Breast epithelium (tissue), 4 donors: Measurements from ENCODE around the gene SLC6A11. TPM values are rescaled to one million over a fixed set of nuclear protein-coding genes. Genes with fewer than 3 reads are reported as not detected.

Experiments used
- DNase-seq, 2 donors: peaks; one replicate each; pipeline ENCODE4 v3.0.0-alpha.2; 2019; ENCODE audit warnings: low spot score in 2 of 2
- H3K27ac ChIP-seq, 2 donors: fragments of 200-600 bp; sonication (generic) in 1 of 2; one replicate each; pipeline ENCODE4 v1.5.1; 2016 to 2019; ENCODE audit warnings: mild to moderate bottlenecking in 1 of 2
- H3K27me3 ChIP-seq, 2 donors: fragments of 200-600 bp; sonication (generic) in 1 of 2; one replicate each; pipeline versions ENCODE4 v1.5.1 to v1.6.0; 2017 to 2019; ENCODE audit warnings: control low read depth in 1 of 2, mild to moderate bottlenecking in 1 of 2
- H3K36me3 ChIP-seq: fragments of 200-600 bp; one replicate; pipeline ENCODE4 v1.5.1; 2019
- H3K4me1 ChIP-seq, 2 donors: fragments of 200-600 bp; sonication (generic); one replicate each; pipeline ENCODE4 v1.5.1; 2016 to 2019; ENCODE audit warnings: control low read depth in 1 of 2
- H3K4me3 ChIP-seq, 3 donors: fragments of 200-600 bp; sonication (generic); 1 replicate in 2 of 3; 2 replicates in 1 of 3; pipeline ENCODE4 v1.5.1; 2016 to 2019; ENCODE audit warnings: mild to moderate bottlenecking in 3 of 3, moderate library complexity in 2 of 3
- H3K9me3 ChIP-seq, 2 donors: fragments of 200-600 bp; sonication (generic) in 1 of 2; one replicate each; pipeline ENCODE4 v1.5.1; 2016 to 2019; ENCODE audit warnings: control low read depth in 1 of 2
- POLR2A ChIP-seq: fragments of 450-650 bp; IDR thresholded peaks from one replicate; pipeline ENCODE4 v1.6.1; 2016; ENCODE audit warnings: antibody characterized with exemption, mild to moderate bottlenecking, moderate library complexity
- POLR2AphosphoS5 ChIP-seq, 3 donors: sonication (generic); formaldehyde crosslinking; IDR thresholded peaks; one replicate each; pipeline ENCODE4 v1.6.1; 2017; ENCODE audit warnings: antibody characterized with exemption in 3 of 3
- intact Hi-C: fragments of 100-400 bp; cut with DNase I; formaldehyde crosslinking; loops from one replicate; pipeline ENCODE4 v1.15.1; 2023; ENCODE audit warnings: low total_unique reads
- total RNA-seq, 3 donors: library from RNA; depleted of rRNA; stranded (reverse); fragments of >200 nt; gene quantifications; one replicate each; pipeline ENCODE4 v1.1.0, GENCODE V29; 2016
- TF ChIP-seq, protein P1 (sequence below), 3 donors: fragments of 450-650 bp; IDR thresholded peaks; one replicate each; pipeline ENCODE4 v1.5.1; 2016 to 2017; ENCODE audit warnings: antibody characterized with exemption in 3 of 3, mild to moderate bottlenecking in 3 of 3, moderate library complexity in 3 of 3

SLC6A11 gene
- total RNA-seq, 3 donors from 2014 or later, result under 0.01 to 0.15 TPM; not detected in 1

DNA sequence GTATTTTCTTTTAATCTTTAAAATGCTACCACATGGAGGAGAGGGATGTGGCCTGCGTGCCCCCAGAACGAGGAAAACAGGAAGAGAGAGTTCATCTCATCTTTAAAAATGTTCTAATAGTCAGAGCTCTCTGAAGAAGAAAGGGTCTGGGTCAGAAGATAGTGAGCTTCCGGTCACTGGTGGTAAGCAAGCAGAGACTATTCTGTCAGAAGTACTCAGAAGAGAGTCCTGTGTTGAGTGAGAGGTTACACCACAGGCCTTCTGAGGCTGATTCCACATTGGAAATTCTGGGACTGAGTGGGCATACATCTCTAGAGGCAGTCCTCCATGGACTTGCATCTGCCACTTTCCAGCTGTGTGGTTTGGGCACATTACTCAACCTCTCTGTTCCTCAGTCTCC, 94.3 kb downstream of the SLC6A11 start:
- intact Hi-C loops, result no loop called here
- Histone ChIP-seq H3K4me1 (no peaks in the 10 kb centered on the region), H3K9me3 (peaks cover 13 to 42% of the 10 kb centered on the region in 2 donors), H3K4me3 (no peak overlapping the region), H3K27ac (no peak overlapping the region), H3K36me3 (no peaks in the 10 kb centered on the region), H3K27me3 (no peaks in the 10 kb centered on the region)
- DNase-seq, result no peak
- TF ChIP-seq POLR2A (no peak), POLR2AphosphoS5 (IDR thresholded peaks at IDR 0.05) (no peak)
- TF ChIP-seq, protein P1, sequence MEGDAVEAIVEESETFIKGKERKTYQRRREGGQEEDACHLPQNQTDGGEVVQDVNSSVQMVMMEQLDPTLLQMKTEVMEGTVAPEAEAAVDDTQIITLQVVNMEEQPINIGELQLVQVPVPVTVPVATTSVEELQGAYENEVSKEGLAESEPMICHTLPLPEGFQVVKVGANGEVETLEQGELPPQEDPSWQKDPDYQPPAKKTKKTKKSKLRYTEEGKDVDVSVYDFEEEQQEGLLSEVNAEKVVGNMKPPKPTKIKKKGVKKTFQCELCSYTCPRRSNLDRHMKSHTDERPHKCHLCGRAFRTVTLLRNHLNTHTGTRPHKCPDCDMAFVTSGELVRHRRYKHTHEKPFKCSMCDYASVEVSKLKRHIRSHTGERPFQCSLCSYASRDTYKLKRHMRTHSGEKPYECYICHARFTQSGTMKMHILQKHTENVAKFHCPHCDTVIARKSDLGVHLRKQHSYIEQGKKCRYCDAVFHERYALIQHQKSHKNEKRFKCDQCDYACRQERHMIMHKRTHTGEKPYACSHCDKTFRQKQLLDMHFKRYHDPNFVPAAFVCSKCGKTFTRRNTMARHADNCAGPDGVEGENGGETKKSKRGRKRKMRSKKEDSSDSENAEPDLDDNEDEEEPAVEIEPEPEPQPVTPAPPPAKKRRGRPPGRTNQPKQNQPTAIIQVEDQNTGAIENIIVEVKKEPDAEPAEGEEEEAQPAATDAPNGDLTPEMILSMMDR (IDR thresholded peaks at IDR 0.05), result no peak

DNA sequence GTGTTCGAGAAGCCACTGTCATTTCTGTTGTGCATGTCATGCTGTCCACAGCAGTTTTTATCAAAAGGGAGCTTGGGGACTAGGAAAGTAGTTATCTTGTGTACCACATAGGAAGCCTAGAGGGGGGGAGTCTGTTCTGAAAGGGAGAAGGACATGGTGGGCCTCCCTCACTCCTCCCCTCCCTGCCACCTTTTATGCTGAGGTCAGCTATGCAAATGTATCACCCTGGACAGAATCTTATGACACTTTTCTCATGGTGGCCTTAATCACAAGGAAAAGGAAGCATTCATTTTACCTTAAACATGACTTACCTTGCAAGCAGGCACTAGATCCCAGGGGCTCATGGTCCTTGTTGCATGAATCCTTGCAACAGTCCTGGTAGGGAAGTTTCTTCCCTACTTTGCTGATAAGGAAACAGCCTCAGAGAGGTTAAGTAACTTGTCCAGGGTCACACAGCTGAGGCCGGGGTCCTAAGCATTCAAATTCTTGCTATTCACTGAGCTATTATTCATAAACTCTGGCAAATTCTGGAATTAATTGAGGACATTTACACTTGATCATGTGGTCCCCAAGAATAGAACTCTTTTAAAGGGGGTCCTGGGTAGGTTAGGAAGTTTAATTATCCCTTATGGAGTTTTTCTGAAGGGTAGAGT, 95.4 kb downstream of the SLC6A11 start:
- H3K27ac ChIP-seq, result no peak overlapping the region
- no peak for DNase-seq
- no peaks in the 10 kb centered on the region for H3K36me3 ChIP-seq
- peaks cover 9 to 31% of the 10 kb centered on the region in 2 donors for H3K9me3 ChIP-seq
- no peaks in the 10 kb centered on the region for H3K4me1 ChIP-seq
- TF ChIP-seq, protein P1 (IDR thresholded peaks at IDR 0.05), result no peak
- TF ChIP-seq POLR2AphosphoS5 (IDR thresholded peaks at IDR 0.05), result no peak
- TF ChIP-seq POLR2A, result no peak
- no peak overlapping the region for H3K4me3 ChIP-seq
- intact Hi-C loops, result no loop called here
- no peaks in the 10 kb centered on the region for H3K27me3 ChIP-seq

DNA sequence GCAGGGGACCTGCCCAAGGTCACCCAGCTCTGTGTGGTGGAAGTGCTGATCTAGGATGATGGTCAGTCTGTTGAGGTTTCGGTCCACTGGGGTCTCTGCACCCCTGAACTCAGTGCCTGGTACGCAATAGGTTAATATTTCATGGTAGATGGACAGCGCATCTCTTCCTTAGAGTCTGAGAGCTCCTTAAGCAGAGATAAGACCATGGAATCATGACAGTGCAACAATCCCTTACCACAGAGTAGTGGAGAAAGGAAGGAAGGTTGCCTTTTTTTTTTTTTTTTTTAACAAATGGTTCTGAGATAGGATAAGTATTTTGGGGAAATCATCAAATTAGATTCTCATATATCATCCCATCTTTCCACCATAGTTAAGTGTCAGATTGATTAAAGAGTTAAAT, 96.8 kb downstream of the SLC6A11 start:
- no peaks in the 10 kb centered on the region for H3K36me3 ChIP-seq
- peaks cover 2 to 18% of the 10 kb centered on the region in 2 donors for H3K9me3 ChIP-seq
- intact Hi-C loops, result no loop called here
- no peak overlapping the region for H3K4me3 ChIP-seq
- TF ChIP-seq, protein P1 (IDR thresholded peaks at IDR 0.05), result no peak
- TF ChIP-seq POLR2AphosphoS5 (IDR thresholded peaks at IDR 0.05), result no peak
- H3K27me3 ChIP-seq, result no peaks in the 10 kb centered on the region
- no peaks in the 10 kb centered on the region for H3K4me1 ChIP-seq
- no peak for DNase-seq
- H3K27ac ChIP-seq, result no peak overlapping the region

DNA sequence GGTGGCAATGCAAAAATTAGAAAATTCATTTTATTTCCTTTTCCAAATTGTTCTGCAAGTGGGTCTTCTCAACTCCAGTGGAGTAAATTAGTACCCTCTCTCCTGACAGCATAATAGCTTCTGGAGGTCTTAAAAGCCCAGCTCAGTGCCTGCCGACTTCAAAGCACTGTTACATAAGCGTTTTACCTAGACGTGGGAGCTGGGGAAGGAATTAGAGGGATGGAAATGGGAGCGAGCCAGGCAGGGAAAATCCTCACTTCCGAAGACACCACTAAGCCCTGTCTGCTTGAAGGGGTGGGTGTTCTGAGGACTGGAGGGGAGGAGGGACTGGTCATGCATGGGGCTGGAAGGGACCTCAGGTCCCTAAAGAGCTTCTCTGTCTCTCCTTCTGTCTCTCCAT, 99.3 kb downstream of the SLC6A11 start:
- intact Hi-C loops, result no loop called here

DNA sequence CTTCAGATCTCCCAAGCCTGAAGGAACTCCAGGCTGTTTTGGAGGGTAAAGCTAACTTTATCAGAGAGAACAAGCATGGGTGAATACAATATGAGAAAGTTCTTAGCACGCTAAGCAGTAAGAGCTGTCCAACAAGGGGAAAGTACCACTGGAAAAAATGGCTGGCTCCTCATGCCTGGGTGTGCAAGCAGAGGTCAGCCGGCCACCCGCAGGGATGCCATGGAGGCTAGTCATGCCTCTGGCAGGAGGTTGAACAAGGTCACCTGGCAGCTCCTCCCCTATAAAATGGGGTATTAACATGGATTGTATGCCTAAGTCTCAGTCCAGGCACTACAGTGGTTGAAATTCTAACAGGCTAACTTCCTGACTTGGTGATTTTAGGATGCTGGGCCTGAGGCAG, 101.1 kb downstream of the SLC6A11 start:
- DNase-seq, result no peak
- intact Hi-C loops, result no loop called here
- no peaks in the 10 kb centered on the region for H3K4me1 ChIP-seq
- H3K9me3 ChIP-seq, result peaks cover 0 to 4% of the 10 kb centered on the region in 2 donors
- no peaks in the 10 kb centered on the region for H3K27me3 ChIP-seq
- no peaks in the 10 kb centered on the region for H3K36me3 ChIP-seq
- no peak overlapping the region for H3K27ac ChIP-seq
- TF ChIP-seq POLR2A (no peak), POLR2AphosphoS5 (IDR thresholded peaks at IDR 0.05) (no peak)
- TF ChIP-seq, protein P1 (IDR thresholded peaks at IDR 0.05), result no peak
- H3K4me3 ChIP-seq, result no peak overlapping the region

More for the DNA sequence above, 99.3 kb downstream of the SLC6A11 start:
- TF ChIP-seq POLR2AphosphoS5 (IDR thresholded peaks at IDR 0.05) (no peak), POLR2A (no peak)
- TF ChIP-seq, protein P1 (IDR thresholded peaks at IDR 0.05), result no peak
- DNase-seq, result no peak
- no peaks in the 10 kb centered on the region for H3K4me1 ChIP-seq
- H3K36me3 ChIP-seq, result no peaks in the 10 kb centered on the region
- no peak overlapping the region for H3K4me3 ChIP-seq
- no peak overlapping the region for H3K27ac ChIP-seq
- H3K9me3 ChIP-seq, result no peaks in the 10 kb centered on the region
- no peaks in the 10 kb centered on the region for H3K27me3 ChIP-seq
